GM23338 (cell line): ENCODE results near the gene CDC14A. TPM values are rescaled to one million over a fixed set of nuclear protein-coding genes. Genes with fewer than 3 reads are reported as not detected.

Experiments
- ATAC-seq: fragments of 200-7000 bp; cut with Tn5 transposase; 3 replicates; pipeline ENCODE4 v1.9.1; 2020
- DNase-seq: peaks from one replicate; pipeline ENCODE4 v3.0.0-alpha.2; 2015; ENCODE audit warnings: low spot score
- H2AFZ ChIP-seq: fragments of 200-600 bp; sonication (generic); 2 replicates; pipeline ENCODE4 v1.8.0; 2016; ENCODE audit warnings: antibody characterized with exemption, mild to moderate bottlenecking, moderate library complexity
- H3F3A ChIP-seq: fragments of 200-600 bp; sonication (generic); replicated peaks from 2 replicates; pipeline ENCODE4 v1.8.0; 2017; ENCODE audit warnings: antibody characterized with exemption, mixed run types, low read depth
- H3K27ac ChIP-seq: fragments of 200-600 bp; sonication (generic); 2 replicates; pipeline ENCODE4 v1.6.1; 2016; ENCODE audit warnings: low read depth
- H3K27me3 ChIP-seq: fragments of 200-600 bp; sonication (generic); 2 replicates; pipeline ENCODE4 v1.8.0; 2016; ENCODE audit warnings: mild to moderate bottlenecking, mixed run types, moderate library complexity; ENCODE audit not compliant: insufficient read depth
- H3K36me3 ChIP-seq: fragments of 200-600 bp; sonication (generic); 2 replicates; pipeline ENCODE4 v1.8.0; 2016; ENCODE audit warnings: mild to moderate bottlenecking; ENCODE audit not compliant: insufficient read depth
- H3K4me1 ChIP-seq: fragments of 200-600 bp; sonication (generic); 2 replicates; pipeline ENCODE4 v1.8.0; 2016; ENCODE audit warnings: mild to moderate bottlenecking, moderate library complexity; ENCODE audit not compliant: insufficient read depth
- H3K4me2 ChIP-seq: fragments of 200-600 bp; sonication (generic); 2 replicates; pipeline ENCODE4 v1.7.1; 2017; ENCODE audit warnings: mixed run types
- H3K4me3 ChIP-seq: fragments of 200-600 bp; sonication (generic); 2 replicates; pipeline ENCODE4 v1.6.1; 2016; ENCODE audit warnings: mixed run types
- H3K79me2 ChIP-seq: fragments of 200-600 bp; sonication (generic); replicated peaks from 2 replicates; pipeline ENCODE4 v1.8.0; 2017; ENCODE audit warnings: mild to moderate bottlenecking; ENCODE audit not compliant: insufficient read depth
- H3K9me2 ChIP-seq: fragments of 200-600 bp; sonication (generic); 2 replicates; pipeline ENCODE4 v1.8.0; 2017; ENCODE audit not compliant: insufficient read depth
- H4K20me1 ChIP-seq: fragments of 200-600 bp; sonication (generic); replicated peaks from 2 replicates; pipeline ENCODE4 v1.8.0; 2017; ENCODE audit warnings: mild to moderate bottlenecking; ENCODE audit not compliant: insufficient read depth
- H3K27ac Mint-ChIP-seq: 2 replicates; pipeline ENCODE4 v1.8.0; 2020; ENCODE audit warnings: inconsistent platforms, mild to moderate bottlenecking, moderate library complexity, mixed read lengths
- H3K27me3 Mint-ChIP-seq: 3 replicates; pipeline ENCODE4 v1.8.0; 2022; ENCODE audit warnings: low read depth, mild to moderate bottlenecking, moderate library complexity, mixed read lengths, inconsistent platforms; ENCODE audit not compliant: insufficient read depth, poor library complexity
- H3K36me3 Mint-ChIP-seq: 3 replicates; pipeline ENCODE4 v1.8.0; 2021; ENCODE audit warnings: low read depth, mild to moderate bottlenecking, inconsistent platforms, moderate library complexity, mixed read lengths
- H3K4me1 Mint-ChIP-seq: 3 replicates; pipeline ENCODE4 v1.8.0; 2020; ENCODE audit warnings: mild to moderate bottlenecking, inconsistent platforms, mixed read lengths
- H3K4me3 Mint-ChIP-seq: 3 replicates; pipeline ENCODE4 v1.8.0; 2021; ENCODE audit warnings: moderate library complexity, mild to moderate bottlenecking, inconsistent platforms, mixed read lengths
- H3K9me3 Mint-ChIP-seq: 3 replicates; pipeline ENCODE4 v1.8.0; 2020; ENCODE audit warnings: moderate library complexity, mild to moderate bottlenecking, inconsistent platforms, mixed read lengths
- CREB1 ChIP-seq: fragments of 250-450 bp; sonication (Bioruptor Pico); IDR thresholded peaks from 2 replicates; pipeline ENCODE4 v1.5.0; 2020; ENCODE audit warnings: low read depth, mild to moderate bottlenecking, moderate library complexity
- EZH2phosphoT487 ChIP-seq: fragments of 200-600 bp; sonication (generic); IDR thresholded peaks from one replicate; pipeline ENCODE4 v1.8.1; 2018; ENCODE audit warnings: antibody characterized with exemption; ENCODE audit not compliant: unreplicated experiment
- NANOG ChIP-seq: IDR thresholded peaks from 2 replicates; pipeline ENCODE4 v1.6.1; 2016; ENCODE audit warnings: antibody characterized with exemption, borderline replicate concordance
- POLR2AphosphoS5 ChIP-seq: IDR thresholded peaks from 2 replicates; pipeline ENCODE4 v1.6.1; 2016; ENCODE audit warnings: antibody characterized with exemption, low read depth
- STAT1 ChIP-seq: IDR thresholded peaks from one replicate; pipeline ENCODE4 v1.6.1; 2016; ENCODE audit warnings: antibody characterized with exemption; ENCODE audit not compliant: unreplicated experiment
- ZNF331 ChIP-seq: fragments of 250-450 bp; sonication (Bioruptor Pico); IDR thresholded peaks from 2 replicates; pipeline ENCODE4 v1.5.0; 2020; ENCODE audit warnings: low read depth, mild to moderate bottlenecking, moderate library complexity
- polyA plus RNA-seq: library from polyadenylated mRNA; unstranded; fragments of >200 nt; fragmentation: Nextera tagmentation; extraction: Ambion mirVana; gene quantifications from 2 replicates; pipeline ENCODE4 v1.2.1, GENCODE V29; 2016
- total RNA-seq: library from RNA; depleted of rRNA; stranded (reverse); fragments of >200 nt; shearing (Covaris generic); gene quantifications from 2 replicates; pipeline ENCODE4 v1.2.3, GENCODE V29; 2014
- TF ChIP-seq, protein P1 (sequence below): IDR thresholded peaks from 2 replicates; pipeline ENCODE4 v1.6.1; 2016; ENCODE audit warnings: antibody characterized with exemption
- TF ChIP-seq, protein P2 (sequence below): IDR thresholded peaks from one replicate; pipeline ENCODE4 v1.6.1; 2018; ENCODE audit warnings: antibody characterized with exemption; ENCODE audit not compliant: unreplicated experiment
- TF ChIP-seq, protein P3 (sequence below): fragments of 250-450 bp; sonication (Bioruptor Pico); IDR thresholded peaks from 2 replicates; pipeline ENCODE4 v1.5.0; 2020; ENCODE audit warnings: mild to moderate bottlenecking, moderate library complexity

Gene CDC14A
- total and polyA plus RNA-seq, 2 experiments from 2014 or later = 11.1 to 20.8 TPM

DNA sequence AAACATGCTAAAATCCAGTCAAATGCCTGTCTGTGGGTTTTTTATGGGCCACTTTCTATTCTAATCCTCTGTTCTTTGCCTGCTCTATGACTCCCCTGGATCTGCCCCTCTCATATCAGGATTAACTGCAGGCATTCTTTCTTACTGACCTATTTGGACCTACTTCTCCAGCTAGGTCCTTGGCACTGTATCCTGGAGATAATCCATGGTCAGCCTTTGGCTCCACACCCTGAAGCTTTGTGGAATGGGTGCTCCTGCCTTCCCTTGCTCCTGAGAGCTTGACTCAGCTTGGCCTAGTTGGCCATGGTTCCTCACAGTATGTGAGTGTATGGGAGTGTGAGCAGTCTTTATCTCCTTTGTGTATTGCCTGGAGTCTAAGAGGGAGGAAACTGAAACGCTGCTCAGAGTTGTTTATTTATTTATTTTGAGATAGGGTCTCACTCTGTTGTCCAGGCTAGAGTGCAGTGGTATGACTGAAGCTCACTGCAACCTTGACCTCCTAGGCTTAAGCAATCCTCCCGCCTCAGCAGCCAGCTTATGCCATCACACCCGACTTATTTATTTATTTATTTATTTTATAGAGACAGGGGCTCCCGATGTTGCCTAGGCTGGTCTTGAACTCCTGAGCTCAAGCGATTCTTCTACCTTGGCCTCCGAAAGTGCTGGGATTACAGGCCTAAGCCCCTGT lies 28.7 kb upstream of the CDC14A start:
- no peaks in the 10 kb centered on the region for H3K36me3 ChIP-seq
- no peak overlapping the region for H3K4me2 ChIP-seq
- ATAC-seq (no peak), DNase-seq (no peak)
- Mint-ChIP-seq H3K27me3 (peaks cover 10% of the 10 kb centered on the region), H3K27ac (peak overlapping the region; percentile 27), H3K4me1 (peaks cover 28% of the 10 kb centered on the region), H3K36me3 (peaks cover 13% of the 10 kb centered on the region; the same call in 1 of the 3 replicates), H3K4me3 (no peak overlapping the region), H3K9me3 (peaks cover 17% of the 10 kb centered on the region)
- H2AFZ ChIP-seq = no peak overlapping the region
- H3F3A ChIP-seq = no peaks in the 10 kb centered on the region
- H3K27me3 ChIP-seq = no peaks in the 10 kb centered on the region
- no peak overlapping the region for H3K27ac ChIP-seq
- peaks cover 16% of the 10 kb centered on the region for H3K4me1 ChIP-seq
- H4K20me1 ChIP-seq = no peaks in the 10 kb centered on the region
- no peak for TF ChIP-seq POLR2AphosphoS5
- no peak for TF ChIP-seq STAT1
- no peak for TF ChIP-seq CREB1 (CRISPR knock-in tag)
- no peak for TF ChIP-seq ZNF331 (CRISPR knock-in tag)
- TF ChIP-seq NANOG = no peak
- TF ChIP-seq EZH2phosphoT487 = no peak
- TF ChIP-seq, protein P1, sequence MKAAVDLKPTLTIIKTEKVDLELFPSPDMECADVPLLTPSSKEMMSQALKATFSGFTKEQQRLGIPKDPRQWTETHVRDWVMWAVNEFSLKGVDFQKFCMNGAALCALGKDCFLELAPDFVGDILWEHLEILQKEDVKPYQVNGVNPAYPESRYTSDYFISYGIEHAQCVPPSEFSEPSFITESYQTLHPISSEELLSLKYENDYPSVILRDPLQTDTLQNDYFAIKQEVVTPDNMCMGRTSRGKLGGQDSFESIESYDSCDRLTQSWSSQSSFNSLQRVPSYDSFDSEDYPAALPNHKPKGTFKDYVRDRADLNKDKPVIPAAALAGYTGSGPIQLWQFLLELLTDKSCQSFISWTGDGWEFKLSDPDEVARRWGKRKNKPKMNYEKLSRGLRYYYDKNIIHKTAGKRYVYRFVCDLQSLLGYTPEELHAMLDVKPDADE = no peak
- TF ChIP-seq, protein P2, sequence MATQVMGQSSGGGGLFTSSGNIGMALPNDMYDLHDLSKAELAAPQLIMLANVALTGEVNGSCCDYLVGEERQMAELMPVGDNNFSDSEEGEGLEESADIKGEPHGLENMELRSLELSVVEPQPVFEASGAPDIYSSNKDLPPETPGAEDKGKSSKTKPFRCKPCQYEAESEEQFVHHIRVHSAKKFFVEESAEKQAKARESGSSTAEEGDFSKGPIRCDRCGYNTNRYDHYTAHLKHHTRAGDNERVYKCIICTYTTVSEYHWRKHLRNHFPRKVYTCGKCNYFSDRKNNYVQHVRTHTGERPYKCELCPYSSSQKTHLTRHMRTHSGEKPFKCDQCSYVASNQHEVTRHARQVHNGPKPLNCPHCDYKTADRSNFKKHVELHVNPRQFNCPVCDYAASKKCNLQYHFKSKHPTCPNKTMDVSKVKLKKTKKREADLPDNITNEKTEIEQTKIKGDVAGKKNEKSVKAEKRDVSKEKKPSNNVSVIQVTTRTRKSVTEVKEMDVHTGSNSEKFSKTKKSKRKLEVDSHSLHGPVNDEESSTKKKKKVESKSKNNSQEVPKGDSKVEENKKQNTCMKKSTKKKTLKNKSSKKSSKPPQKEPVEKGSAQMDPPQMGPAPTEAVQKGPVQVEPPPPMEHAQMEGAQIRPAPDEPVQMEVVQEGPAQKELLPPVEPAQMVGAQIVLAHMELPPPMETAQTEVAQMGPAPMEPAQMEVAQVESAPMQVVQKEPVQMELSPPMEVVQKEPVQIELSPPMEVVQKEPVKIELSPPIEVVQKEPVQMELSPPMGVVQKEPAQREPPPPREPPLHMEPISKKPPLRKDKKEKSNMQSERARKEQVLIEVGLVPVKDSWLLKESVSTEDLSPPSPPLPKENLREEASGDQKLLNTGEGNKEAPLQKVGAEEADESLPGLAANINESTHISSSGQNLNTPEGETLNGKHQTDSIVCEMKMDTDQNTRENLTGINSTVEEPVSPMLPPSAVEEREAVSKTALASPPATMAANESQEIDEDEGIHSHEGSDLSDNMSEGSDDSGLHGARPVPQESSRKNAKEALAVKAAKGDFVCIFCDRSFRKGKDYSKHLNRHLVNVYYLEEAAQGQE = no peak
- no peaks in the 10 kb centered on the region for H3K79me2 ChIP-seq
- no peaks in the 10 kb centered on the region for H3K9me2 ChIP-seq
- H3K4me3 ChIP-seq = no peak overlapping the region

DNA sequence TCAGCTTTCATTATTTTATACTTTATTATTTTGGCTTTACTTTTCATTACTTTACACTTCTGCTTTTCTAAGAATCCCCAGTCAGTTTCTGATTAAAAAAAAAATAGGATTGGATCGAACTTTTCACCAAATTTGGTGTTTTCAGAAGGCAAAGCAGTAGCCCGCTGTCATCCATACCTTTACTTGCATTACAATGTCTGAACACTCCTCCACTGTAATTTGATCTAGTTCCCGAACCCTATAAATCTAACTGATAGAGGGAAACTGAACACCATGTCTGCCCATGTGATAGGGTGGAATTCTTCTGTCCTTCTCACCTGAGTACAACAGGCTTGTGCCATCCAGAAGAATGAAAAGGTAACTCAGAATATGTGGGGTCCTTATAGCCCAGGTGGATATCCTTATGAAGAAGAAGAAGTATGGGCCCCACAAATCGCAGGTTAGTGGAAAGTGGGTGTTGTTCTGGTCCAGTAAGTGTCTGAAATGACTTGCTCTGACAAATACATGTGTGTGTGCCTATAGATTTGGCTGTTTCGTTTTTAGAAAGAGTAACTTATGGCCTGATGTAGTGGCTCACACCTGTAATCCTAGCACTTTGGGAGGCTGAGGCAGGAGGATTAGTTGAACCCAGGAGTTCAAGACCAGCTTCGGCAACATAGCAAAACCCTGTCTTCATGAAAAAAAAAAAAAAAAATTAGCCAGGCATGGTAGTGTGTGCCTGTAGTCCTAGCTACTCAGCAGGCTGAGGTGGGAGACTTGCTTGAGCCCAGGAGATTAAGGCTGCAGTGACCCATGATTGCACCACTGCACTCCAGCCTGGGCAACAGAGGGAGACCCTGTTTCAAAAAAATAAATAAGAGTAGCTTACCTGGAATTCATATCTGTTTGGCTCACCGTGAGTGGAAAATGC lies 26.6 kb upstream of the CDC14A start:
- Histone ChIP-seq H3K4me3 (no peak overlapping the region), H2AFZ (no peak overlapping the region), H3K79me2 (no peaks in the 10 kb centered on the region), H3K9me2 (no peaks in the 10 kb centered on the region), H3F3A (no peaks in the 10 kb centered on the region), H3K36me3 (no peaks in the 10 kb centered on the region), H3K4me2 (peak overlapping the region; percentile 4), H3K27ac (no peak overlapping the region), H3K4me1 (peaks cover 16% of the 10 kb centered on the region), H4K20me1 (no peaks in the 10 kb centered on the region), H3K27me3 (no peaks in the 10 kb centered on the region)
- DNase-seq (peak; percentile 73), ATAC-seq (peak; percentile 92)
- peak overlapping the region; percentile 84 for H3K27ac Mint-ChIP-seq
- peak overlapping the region; percentile 17 for H3K4me3 Mint-ChIP-seq
- H3K27me3 Mint-ChIP-seq = peaks cover 4% of the 10 kb centered on the region
- H3K9me3 Mint-ChIP-seq = peaks cover 2% of the 10 kb centered on the region
- H3K36me3 Mint-ChIP-seq = peaks cover 2% of the 10 kb centered on the region; the same call in 1 of the 3 replicates
- peaks cover 28% of the 10 kb centered on the region for H3K4me1 Mint-ChIP-seq
- TF ChIP-seq, protein P3, sequence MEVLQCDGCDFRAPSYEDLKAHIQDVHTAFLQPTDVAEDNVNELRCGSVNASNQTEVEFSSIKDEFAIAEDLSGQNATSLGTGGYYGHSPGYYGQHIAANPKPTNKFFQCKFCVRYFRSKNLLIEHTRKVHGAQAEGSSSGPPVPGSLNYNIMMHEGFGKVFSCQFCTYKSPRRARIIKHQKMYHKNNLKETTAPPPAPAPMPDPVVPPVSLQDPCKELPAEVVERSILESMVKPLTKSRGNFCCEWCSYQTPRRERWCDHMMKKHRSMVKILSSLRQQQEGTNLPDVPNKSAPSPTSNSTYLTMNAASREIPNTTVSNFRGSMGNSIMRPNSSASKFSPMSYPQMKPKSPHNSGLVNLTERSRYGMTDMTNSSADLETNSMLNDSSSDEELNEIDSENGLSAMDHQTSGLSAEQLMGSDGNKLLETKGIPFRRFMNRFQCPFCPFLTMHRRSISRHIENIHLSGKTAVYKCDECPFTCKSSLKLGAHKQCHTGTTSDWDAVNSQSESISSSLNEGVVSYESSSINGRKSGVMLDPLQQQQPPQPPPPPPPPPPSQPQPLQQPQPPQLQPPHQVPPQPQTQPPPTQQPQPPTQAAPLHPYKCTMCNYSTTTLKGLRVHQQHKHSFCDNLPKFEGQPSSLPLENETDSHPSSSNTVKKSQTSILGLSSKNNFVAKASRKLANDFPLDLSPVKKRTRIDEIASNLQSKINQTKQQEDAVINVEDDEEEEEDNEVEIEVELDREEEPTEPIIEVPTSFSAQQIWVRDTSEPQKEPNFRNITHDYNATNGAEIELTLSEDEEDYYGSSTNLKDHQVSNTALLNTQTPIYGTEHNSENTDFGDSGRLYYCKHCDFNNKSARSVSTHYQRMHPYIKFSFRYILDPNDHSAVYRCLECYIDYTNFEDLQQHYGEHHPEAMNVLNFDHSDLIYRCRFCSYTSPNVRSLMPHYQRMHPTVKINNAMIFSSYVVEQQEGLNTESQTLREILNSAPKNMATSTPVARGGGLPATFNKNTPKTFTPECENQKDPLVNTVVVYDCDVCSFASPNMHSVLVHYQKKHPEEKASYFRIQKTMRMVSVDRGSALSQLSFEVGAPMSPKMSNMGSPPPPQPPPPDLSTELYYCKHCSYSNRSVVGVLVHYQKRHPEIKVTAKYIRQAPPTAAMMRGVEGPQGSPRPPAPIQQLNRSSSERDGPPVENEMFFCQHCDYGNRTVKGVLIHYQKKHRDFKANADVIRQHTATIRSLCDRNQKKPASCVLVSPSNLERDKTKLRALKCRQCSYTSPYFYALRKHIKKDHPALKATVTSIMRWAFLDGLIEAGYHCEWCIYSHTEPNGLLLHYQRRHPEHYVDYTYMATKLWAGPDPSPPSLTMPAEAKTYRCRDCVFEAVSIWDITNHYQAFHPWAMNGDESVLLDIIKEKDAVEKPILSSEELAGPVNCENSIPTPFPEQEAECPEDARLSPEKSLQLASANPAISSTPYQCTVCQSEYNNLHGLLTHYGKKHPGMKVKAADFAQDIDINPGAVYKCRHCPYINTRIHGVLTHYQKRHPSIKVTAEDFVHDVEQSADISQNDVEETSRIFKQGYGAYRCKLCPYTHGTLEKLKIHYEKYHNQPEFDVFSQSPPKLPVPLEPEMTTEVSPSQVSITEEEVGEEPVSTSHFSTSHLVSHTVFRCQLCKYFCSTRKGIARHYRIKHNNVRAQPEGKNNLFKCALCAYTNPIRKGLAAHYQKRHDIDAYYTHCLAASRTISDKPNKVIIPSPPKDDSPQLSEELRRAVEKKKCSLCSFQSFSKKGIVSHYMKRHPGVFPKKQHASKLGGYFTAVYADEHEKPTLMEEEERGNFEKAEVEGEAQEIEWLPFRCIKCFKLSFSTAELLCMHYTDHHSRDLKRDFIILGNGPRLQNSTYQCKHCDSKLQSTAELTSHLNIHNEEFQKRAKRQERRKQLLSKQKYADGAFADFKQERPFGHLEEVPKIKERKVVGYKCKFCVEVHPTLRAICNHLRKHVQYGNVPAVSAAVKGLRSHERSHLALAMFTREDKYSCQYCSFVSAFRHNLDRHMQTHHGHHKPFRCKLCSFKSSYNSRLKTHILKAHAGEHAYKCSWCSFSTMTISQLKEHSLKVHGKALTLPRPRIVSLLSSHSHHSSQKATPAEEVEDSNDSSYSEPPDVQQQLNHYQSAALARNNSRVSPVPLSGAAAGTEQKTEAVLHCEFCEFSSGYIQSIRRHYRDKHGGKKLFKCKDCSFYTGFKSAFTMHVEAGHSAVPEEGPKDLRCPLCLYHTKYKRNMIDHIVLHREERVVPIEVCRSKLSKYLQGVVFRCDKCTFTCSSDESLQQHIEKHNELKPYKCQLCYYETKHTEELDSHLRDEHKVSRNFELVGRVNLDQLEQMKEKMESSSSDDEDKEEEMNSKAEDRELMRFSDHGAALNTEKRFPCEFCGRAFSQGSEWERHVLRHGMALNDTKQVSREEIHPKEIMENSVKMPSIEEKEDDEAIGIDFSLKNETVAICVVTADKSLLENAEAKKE (CRISPR knock-in tag) = peak; percentile 64; the same call in 1 of the 2 replicates
